Large intestine (tissue), 3 donors: ENCODE measurements around the gene RFX4. TPM values are rescaled to one million over a fixed set of nuclear protein-coding genes. Genes with fewer than 3 reads are reported as not detected.

Source experiments
- DNase-seq, 2 donors: peaks; one replicate each; pipeline versions ENCODE4 v3.0.0 to v3.0.0-alpha.2; 2013
- H3K27ac ChIP-seq: one replicate; pipeline ENCODE4 v1.5.1; 2013; ENCODE audit warnings: low read length
- H3K27me3 ChIP-seq: 2 replicates; pipeline ENCODE4 v1.6.1; 2013; ENCODE audit warnings: low read length; ENCODE audit not compliant: control insufficient read depth, insufficient read depth
- H3K36me3 ChIP-seq: 2 replicates; pipeline ENCODE4 v1.6.1; 2013; ENCODE audit warnings: low read length; ENCODE audit not compliant: control insufficient read depth, insufficient read depth
- H3K4me1 ChIP-seq: one replicate; pipeline ENCODE4 v1.6.1; 2013; ENCODE audit warnings: low read length; ENCODE audit not compliant: control insufficient read depth, insufficient read depth
- H3K4me3 ChIP-seq: one replicate; pipeline ENCODE4 v1.5.1; 2013; ENCODE audit warnings: low read length
- H3K9me3 ChIP-seq: one replicate; pipeline ENCODE4 v1.6.1; 2013; ENCODE audit warnings: mild to moderate bottlenecking, low read depth, low read length, moderate library complexity; ENCODE audit not compliant: control insufficient read depth
- WGBS: methylation state at CpG from one replicate; pipeline ENCODE4 v1.1.5; 2013; ENCODE audit warnings: low lambda C conversion rate; ENCODE audit not compliant: insufficient coverage; 5-methylcytosine and 5-hydroxymethylcytosine counted together
- polyA plus RNA-seq: library from polyadenylated mRNA; unstranded; fragments of 120-200 nt; gene quantifications from one replicate; pipeline ENCODE4 v1.2.1, GENCODE V29; 2013

The RFX4 gene
- polyA plus RNA-seq, 1 donor = 0.13 TPM

DNA sequence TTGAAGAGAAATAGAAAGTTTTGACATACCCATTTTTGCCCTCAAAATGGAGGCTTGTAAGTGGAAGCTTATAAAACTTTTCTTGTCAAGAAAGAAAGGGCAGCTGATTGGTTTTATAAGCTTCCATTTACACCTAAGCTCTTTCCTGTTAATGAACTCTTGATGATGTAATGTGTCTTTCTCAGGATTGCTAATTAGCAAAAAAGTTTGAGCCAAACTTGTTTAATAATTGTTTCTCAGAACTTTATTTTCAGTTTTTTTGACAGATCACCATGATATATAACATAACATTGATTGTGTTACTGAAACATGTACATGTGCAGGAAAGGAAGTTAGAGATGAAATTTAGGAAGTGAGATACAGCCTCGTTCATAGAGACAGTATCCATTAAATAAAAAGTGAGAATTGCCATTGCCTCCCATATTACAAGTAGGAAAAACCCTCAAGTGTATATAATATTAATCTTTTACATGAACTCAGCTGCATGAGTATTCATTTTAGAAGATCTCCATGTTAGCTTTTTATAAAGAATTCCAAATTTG lies 218.4 kb downstream of the RFX4 start:
- H3K4me1 ChIP-seq = no peaks in the 10 kb centered on the region
- H3K36me3 ChIP-seq = peaks cover 5% of the 10 kb centered on the region
- no peaks in the 10 kb centered on the region for H3K27me3 ChIP-seq
- no peak for DNase-seq
- no peak overlapping the region for H3K27ac ChIP-seq
- no peak overlapping the region for H3K4me3 ChIP-seq
- no peaks in the 10 kb centered on the region for H3K9me3 ChIP-seq
- no CpG with 5 or more reads among the region's 1 CpG for WGBS

DNA sequence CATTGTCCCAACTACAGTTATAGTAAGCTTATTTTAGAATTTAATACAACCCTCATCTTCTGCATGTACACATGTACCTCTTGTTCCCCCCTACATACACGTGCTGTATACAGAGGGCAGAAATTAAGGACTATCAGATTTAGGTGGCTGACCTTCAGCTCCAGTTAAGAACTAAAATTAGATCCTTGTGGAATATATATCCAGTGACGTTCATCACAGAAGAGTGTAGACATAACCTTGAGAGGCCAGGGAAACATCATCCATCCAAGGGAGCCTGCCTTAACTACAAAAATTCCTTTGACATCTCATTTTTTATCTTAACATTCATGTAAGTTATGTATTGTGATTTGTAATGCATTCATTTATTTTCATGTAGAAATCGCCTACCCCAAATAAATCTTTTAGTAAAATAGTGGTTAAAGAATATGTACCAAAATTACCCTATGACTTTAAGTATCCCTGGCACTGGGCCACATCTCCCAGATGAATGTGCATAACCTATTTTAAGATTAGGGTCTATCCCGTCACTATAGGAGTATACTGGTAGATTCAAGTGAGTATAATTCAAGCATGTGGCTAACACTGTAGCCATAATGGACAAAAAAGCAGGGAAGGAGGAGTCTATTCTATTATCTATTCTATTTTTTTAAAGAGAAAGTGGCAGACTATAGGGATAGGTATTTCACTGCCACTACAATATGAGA lies 219.2 kb downstream of the RFX4 start:
- Histone ChIP-seq H3K36me3 (peaks cover 6% of the 10 kb centered on the region), H3K4me3 (no peak overlapping the region), H3K9me3 (no peaks in the 10 kb centered on the region), H3K4me1 (no peaks in the 10 kb centered on the region), H3K27me3 (no peaks in the 10 kb centered on the region), H3K27ac (no peak overlapping the region)
- WGBS = no CpG with 5 or more reads among the region's 4 CpGs
- DNase-seq = no peak

DNA sequence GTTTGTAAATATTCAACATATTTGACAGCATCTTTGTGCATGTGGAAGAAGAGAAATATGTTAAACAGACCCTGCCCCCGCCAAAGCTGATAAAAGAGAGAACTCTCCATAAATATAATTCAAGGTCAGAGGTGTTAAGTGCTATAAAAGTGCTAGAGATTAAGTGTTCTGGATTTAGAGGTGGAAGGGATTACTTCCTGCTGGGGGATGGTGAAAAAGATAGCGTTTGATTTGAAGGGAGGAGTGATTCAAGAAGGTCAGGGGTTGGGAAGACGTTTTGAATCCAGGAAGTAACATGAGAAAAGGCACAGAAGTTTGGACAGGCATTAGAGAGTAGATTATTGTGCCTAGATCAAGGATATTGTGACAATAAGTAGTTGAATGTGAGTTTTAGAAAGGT lies 221.9 kb downstream of the RFX4 start:
- peaks cover 8% of the 10 kb centered on the region for H3K36me3 ChIP-seq

More for the DNA sequence above, 221.9 kb downstream of the RFX4 start:
- no peaks in the 10 kb centered on the region for H3K27me3 ChIP-seq
- H3K27ac ChIP-seq = no peak overlapping the region
- H3K9me3 ChIP-seq = no peaks in the 10 kb centered on the region
- peak in 1 of 2 donors; percentile 3 for DNase-seq
- no peaks in the 10 kb centered on the region for H3K4me1 ChIP-seq
- 0% methylated on average over 2 of the region's 3 CpGs for WGBS
- no peak overlapping the region for H3K4me3 ChIP-seq

Other genes with a start within 250 kb of the RFX4 start
- 6.5 TPM for gene POLR3B, start 225.3 kb upstream of the RFX4 start, polyA plus RNA-seq
- 13.9 TPM for gene RIC8B, start 191.7 kb downstream of the RFX4 start, polyA plus RNA-seq